VCaP (cell line): Measurements from ENCODE around the gene ME1.
"Not testable (repeated sequence)": the region's sequence is repeated elsewhere in the genome, so short reads cannot be mapped to it uniquely, and the experiment has no call there.

Experiments used
- H3K27ac ChIP-seq: fragments of 450-650 bp; 2 replicates; pipeline ENCODE4 v1.5.1; 2017
- TF ChIP-seq, protein P1 (sequence below): fragments of 450-650 bp; conservative IDR thresholded peaks from 2 replicates; pipeline ENCODE4 v1.5.1; 2017; ENCODE audit warnings: mild to moderate bottlenecking, moderate library complexity

ME1 gene

DNA sequence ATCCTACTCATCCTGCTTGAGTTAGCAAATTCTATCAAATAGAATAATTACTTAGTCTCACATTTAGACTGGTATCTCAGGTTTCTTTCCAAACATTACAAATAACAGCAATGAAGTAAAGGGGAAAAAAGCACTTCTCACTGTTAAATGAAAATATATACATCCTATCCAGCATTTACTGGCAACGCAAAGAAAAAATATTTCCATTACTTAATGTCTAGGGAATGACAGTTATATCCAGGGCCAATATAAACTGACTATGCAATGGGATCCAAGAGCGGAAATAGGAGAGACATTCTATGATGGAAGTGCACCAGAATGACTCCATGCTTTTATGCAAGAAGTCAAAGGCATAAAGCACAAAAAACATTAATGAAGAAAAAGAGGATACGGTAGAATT, 60.3 kb downstream of the ME1 start:
- TF ChIP-seq, protein P1, sequence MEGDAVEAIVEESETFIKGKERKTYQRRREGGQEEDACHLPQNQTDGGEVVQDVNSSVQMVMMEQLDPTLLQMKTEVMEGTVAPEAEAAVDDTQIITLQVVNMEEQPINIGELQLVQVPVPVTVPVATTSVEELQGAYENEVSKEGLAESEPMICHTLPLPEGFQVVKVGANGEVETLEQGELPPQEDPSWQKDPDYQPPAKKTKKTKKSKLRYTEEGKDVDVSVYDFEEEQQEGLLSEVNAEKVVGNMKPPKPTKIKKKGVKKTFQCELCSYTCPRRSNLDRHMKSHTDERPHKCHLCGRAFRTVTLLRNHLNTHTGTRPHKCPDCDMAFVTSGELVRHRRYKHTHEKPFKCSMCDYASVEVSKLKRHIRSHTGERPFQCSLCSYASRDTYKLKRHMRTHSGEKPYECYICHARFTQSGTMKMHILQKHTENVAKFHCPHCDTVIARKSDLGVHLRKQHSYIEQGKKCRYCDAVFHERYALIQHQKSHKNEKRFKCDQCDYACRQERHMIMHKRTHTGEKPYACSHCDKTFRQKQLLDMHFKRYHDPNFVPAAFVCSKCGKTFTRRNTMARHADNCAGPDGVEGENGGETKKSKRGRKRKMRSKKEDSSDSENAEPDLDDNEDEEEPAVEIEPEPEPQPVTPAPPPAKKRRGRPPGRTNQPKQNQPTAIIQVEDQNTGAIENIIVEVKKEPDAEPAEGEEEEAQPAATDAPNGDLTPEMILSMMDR: no peak
- H3K27ac ChIP-seq: no peak overlapping the region

DNA sequence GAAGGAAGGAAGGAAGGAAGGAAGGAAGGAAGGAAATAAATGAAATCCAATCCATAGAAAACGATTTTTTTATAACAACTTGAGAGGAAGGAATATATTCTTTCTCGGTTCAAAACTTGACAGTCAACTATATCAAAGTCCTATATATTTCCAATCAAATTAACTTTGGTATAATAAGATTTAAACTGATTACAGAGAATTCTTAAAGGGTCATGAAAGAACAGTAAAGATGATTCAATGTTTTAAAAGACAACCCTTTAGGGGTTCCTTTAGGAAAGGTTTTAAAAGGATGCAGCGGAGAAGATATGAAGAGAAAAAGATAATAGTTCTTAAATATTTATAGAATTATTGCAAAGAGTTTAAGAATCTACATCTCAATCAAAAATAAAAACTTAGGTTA, 61.2 kb downstream of the ME1 start:
- TF ChIP-seq, protein P1: no peak
- no peak overlapping the region for H3K27ac ChIP-seq

DNA sequence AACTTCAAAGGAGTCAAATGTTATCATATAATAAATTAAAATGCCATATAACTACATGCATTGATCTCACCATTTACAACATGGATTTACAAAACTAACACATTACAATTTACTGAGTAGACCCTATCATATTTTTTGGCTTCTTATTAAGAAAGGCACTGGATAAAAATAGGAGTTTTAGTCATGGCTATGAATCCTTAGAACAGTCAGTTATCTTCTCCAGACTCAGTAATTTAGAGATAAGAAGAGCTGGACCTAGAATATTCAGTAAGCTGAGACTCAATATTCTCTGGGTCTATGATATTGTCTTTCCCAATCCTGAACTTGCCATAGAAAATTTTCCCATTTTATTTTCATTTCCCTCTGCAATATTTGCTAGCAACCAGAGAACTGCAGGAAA, 62.3 kb downstream of the ME1 start:
- no peak overlapping the region for H3K27ac ChIP-seq
- TF ChIP-seq, protein P1: no peak

DNA sequence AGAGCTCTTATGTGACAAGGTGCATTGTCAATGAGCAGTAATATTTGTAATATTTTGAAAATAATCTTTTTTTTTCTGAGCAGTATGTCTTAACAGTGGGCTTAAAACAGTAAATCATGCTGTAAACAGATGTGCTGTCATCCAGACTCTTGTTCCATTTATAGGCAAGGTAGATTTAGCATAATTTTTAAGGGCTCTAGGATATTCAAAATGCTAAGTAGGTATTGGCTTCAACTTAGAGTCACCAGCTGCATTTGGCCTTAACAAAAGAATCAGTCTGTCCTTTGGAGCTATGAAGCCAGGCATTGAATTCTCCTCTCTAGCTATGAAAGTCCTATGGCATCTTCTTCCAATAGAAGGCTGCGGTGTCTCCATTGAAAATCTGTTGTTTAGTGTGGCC, 63.7 kb downstream of the ME1 start:
- TF ChIP-seq, protein P1: no peak
- no peak overlapping the region for H3K27ac ChIP-seq

DNA sequence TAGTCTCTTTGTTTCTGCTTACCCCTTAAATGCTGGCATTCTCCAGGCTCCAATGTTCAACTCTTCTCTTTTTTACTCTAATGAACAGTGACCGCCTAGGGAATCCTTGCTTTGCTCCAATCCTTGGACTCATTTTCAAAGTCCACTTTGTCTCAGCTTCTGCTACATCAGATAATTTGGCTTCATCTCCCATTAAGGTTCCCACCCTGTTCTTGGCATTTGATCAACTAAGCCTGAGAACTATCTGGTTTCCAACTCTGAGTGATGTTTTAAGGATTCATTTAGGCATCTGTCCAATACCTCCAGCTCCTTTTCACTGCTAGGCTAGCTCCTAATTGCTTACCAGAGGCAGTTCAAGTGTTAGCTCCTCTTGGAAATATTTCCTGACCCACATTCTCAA, 64.9 kb downstream of the ME1 start:
- H3K27ac ChIP-seq: no peak overlapping the region
- TF ChIP-seq, protein P1: no peak

DNA sequence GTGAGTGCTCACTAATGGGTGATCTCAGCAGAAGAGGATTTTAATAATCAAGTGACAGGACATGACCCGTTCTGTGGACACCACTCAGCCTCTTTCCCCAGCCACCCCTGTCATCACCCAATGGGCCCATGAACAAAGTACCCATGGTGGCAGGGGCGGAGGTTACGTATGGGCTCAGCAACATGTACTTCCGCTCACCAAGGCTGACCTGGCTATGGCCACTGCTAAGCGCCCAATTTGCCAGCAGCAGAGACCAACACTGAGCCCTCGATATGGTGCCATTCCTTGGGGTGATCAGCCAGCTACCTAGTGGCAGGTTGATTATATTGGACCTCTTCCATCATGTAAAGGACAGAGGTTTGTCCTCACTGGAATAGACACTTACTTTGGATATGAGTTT, 68.5 kb downstream of the ME1 start:
- not testable (repeated sequence) for H3K27ac ChIP-seq

DNA sequence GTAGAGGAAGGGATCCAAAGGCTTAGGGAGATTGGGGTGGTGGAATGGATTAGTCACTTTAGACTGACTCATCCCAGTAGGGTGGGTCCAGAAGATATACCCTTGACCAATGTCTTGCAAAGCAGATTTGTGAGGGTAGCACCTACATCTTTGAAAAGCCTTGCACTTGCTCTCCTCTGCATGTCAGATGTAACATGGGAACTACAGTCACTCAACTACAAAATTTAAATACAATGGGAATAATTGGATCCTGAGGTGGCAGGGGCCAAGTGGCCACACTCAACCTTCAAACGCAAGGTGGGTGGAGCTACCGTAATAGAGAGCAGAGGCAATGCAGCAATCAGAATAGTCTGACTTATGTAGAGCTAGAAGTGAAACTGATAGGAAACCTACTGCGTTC, 71.2 kb downstream of the ME1 start:
- TF ChIP-seq, protein P1: no peak
- no peak overlapping the region for H3K27ac ChIP-seq

DNA sequence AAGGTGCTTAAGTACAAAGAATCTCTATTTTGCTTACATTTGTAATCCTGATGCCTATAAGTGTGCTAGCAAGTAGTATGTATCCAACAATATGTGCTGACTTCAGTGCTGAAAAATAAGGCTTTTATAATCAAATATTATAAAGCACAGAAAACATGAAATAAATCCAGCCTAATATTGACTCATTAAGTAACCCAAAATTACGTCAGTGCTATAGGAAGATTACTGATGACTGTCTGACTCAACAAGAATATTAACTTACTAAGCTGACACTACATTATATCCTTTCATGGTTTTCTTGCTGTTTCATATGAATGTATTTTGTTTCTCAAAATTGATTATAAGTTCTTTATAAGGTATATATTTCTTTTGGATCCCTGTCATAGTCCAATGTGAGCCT, 76.1 kb downstream of the ME1 start:
- H3K27ac ChIP-seq: no peak overlapping the region
- TF ChIP-seq, protein P1: no peak
